Hepatocyte (in vitro differentiated cells): Measurements from ENCODE around the gene FNBP1L. TPM values are rescaled to one million over a fixed set of nuclear protein-coding genes. Genes with fewer than 3 reads are reported as not detected.

Source experiments
- DNase-seq: peaks from one replicate; pipeline ENCODE4 v3.0.0-alpha.2; 2016; ENCODE audit warnings: low spot score
- H2AFZ ChIP-seq: fragments of 200-600 bp; sonication (generic); 2 replicates; pipeline ENCODE4 v1.6.0; 2016; ENCODE audit warnings: antibody characterized with exemption, mild to moderate bottlenecking
- H3K27ac ChIP-seq: fragments of 200-600 bp; sonication (generic); 2 replicates; pipeline ENCODE4 v1.5.1; 2016; ENCODE audit warnings: mild to moderate bottlenecking
- H3K27me3 ChIP-seq: fragments of 200-600 bp; sonication (generic); 2 replicates; pipeline ENCODE4 v1.6.1; 2016
- H3K36me3 ChIP-seq: fragments of 200-600 bp; sonication (generic); replicated peaks from 2 replicates; pipeline ENCODE4 v1.5.1; 2016; ENCODE audit warnings: low read depth; ENCODE audit not compliant: insufficient read depth
- H3K4me1 ChIP-seq: fragments of 200-600 bp; sonication (generic); 2 replicates; pipeline ENCODE4 v1.5.1; 2016; ENCODE audit warnings: mild to moderate bottlenecking, moderate library complexity; ENCODE audit not compliant: insufficient read depth
- H3K4me2 ChIP-seq: fragments of 200-600 bp; sonication (generic); 2 replicates; pipeline ENCODE4 v1.6.0; 2016
- H3K4me3 ChIP-seq: fragments of 200-600 bp; sonication (generic); 2 replicates; pipeline ENCODE4 v1.5.1; 2016; ENCODE audit warnings: mild to moderate bottlenecking
- H3K79me2 ChIP-seq: fragments of 200-600 bp; sonication (generic); 2 replicates; pipeline ENCODE4 v1.6.0; 2017; ENCODE audit warnings: mild to moderate bottlenecking
- H3K9me2 ChIP-seq: fragments of 200-600 bp; sonication (generic); replicated peaks from 2 replicates; pipeline ENCODE4 v1.6.0; 2017; ENCODE audit warnings: mild to moderate bottlenecking; ENCODE audit not compliant: insufficient read depth
- H3K9me3 ChIP-seq: fragments of 200-600 bp; sonication (generic); 2 replicates; pipeline ENCODE4 v1.5.1; 2016; ENCODE audit warnings: low read depth, mild to moderate bottlenecking
- H4K20me1 ChIP-seq: fragments of 200-600 bp; sonication (generic); 2 replicates; pipeline ENCODE4 v1.6.0; 2016; ENCODE audit warnings: mild to moderate bottlenecking; ENCODE audit not compliant: insufficient read depth, poor library complexity, severe bottlenecking
- CTCF ChIP-seq: fragments of 200-600 bp; sonication (generic); IDR thresholded peaks from 2 replicates; pipeline ENCODE4 v1.5.1; 2016; ENCODE audit warnings: antibody characterized with exemption, mild to moderate bottlenecking; ENCODE audit not compliant: poor library complexity
- EZH2 ChIP-seq: fragments of 200-600 bp; sonication (generic); IDR thresholded peaks from 2 replicates; pipeline ENCODE4 v1.6.1; 2016; ENCODE audit warnings: antibody characterized with exemption, mild to moderate bottlenecking, borderline replicate concordance
- EZH2phosphoT487 ChIP-seq: fragments of 200-600 bp; sonication (generic); IDR thresholded peaks from one replicate; pipeline ENCODE4 v1.6.1; 2018; ENCODE audit warnings: antibody characterized with exemption, mild to moderate bottlenecking, low read depth, moderate library complexity; ENCODE audit not compliant: unreplicated experiment, severe bottlenecking
- WGBS: methylation state at CpG from one replicate; pipeline ENCODE4 v1.1.6; 2016; ENCODE audit warnings: low lambda C conversion rate; ENCODE audit errors: missing lambda C conversion rate; 5-methylcytosine and 5-hydroxymethylcytosine counted together
- polyA plus RNA-seq: library from polyadenylated mRNA; unstranded; fragments of >200 nt; fragmentation: Nextera tagmentation; extraction: Ambion mirVana; gene quantifications from 2 replicates; pipeline ENCODE4 v1.2.1, GENCODE V29; 2016
- total RNA-seq: library from RNA; depleted of rRNA; stranded (reverse); fragments of >200 nt; gene quantifications from 2 replicates; pipeline ENCODE4 v1.2.3, GENCODE V29; 2014

The FNBP1L gene
- total and polyA plus RNA-seq, 2 experiments from 2014 or later = 46.8 to 98.8 TPM

- peaks cover 92% of the 10 kb centered on the region for H4K20me1 ChIP-seq
- H3K79me2 ChIP-seq = peaks cover 100% of the 10 kb centered on the region
- no peak for DNase-seq
These were observed 42.4 kb downstream of the FNBP1L start for GRCh38 chr1:93490357-93490756.

DNA sequence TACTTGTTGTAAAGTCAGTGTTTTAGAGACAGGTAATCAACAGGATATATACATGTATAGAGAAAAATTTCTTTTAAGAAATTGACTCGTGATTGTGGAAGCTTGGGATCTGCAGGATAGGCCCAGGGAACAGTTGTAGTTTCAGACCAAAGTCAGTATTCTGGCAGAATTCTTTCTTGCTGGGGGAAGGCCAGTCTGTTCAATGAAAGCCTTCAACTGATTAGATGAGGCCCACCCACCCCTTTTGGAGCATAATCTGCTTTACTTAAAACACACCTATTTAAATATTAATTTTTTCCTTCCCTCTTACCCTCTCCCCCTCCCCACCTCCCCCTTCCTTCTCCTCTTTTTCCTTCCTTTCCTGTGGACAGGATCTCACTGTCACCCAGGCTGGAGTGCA is 48.0 kb downstream of the FNBP1L start:
- no peak overlapping the region for H3K4me3 ChIP-seq
- H3K27me3 ChIP-seq = no peaks in the 10 kb centered on the region
- 94% methylated on average over 1 of the region's 1 CpG for WGBS
- no peaks in the 10 kb centered on the region for H3K36me3 ChIP-seq
- H3K9me2 ChIP-seq = no peaks in the 10 kb centered on the region
- no peak overlapping the region for H3K27ac ChIP-seq
- H2AFZ ChIP-seq = no peak overlapping the region
- no peak for DNase-seq
- H4K20me1 ChIP-seq = peaks cover 81% of the 10 kb centered on the region
- peaks cover 100% of the 10 kb centered on the region for H3K79me2 ChIP-seq
- H3K9me3 ChIP-seq = no peaks in the 10 kb centered on the region
- no peak overlapping the region for H3K4me2 ChIP-seq
- no peaks in the 10 kb centered on the region for H3K4me1 ChIP-seq
- TF ChIP-seq EZH2phosphoT487 = no peak
- TF ChIP-seq CTCF = no peak
- no peak for TF ChIP-seq EZH2

More at GRCh38 chr1:93490357-93490756, 42.4 kb downstream of the FNBP1L start:
- Histone ChIP-seq H3K4me1 (no peaks in the 10 kb centered on the region), H3K9me2 (no peaks in the 10 kb centered on the region), H3K36me3 (no peaks in the 10 kb centered on the region), H2AFZ (no peak overlapping the region), H3K27ac (no peak overlapping the region), H3K4me2 (no peak overlapping the region), H3K4me3 (no peak overlapping the region), H3K9me3 (no peaks in the 10 kb centered on the region), H3K27me3 (no peaks in the 10 kb centered on the region)
- TF ChIP-seq EZH2phosphoT487 (no peak), EZH2 (no peak), CTCF (no peak)

- peaks cover 77% of the 10 kb centered on the region for H4K20me1 ChIP-seq
- H3K27me3 ChIP-seq = no peaks in the 10 kb centered on the region
- H3K4me1 ChIP-seq = peaks cover under 1% of the 10 kb centered on the region
- no peak overlapping the region for H2AFZ ChIP-seq
- no peaks in the 10 kb centered on the region for H3K9me2 ChIP-seq
- H3K9me3 ChIP-seq = no peaks in the 10 kb centered on the region
- no peak for TF ChIP-seq EZH2phosphoT487
- TF ChIP-seq CTCF = no peak
- no peak for TF ChIP-seq EZH2
- no peak for DNase-seq
- peaks cover 98% of the 10 kb centered on the region for H3K79me2 ChIP-seq
- no peak overlapping the region for H3K4me2 ChIP-seq
- WGBS = 98% methylated on average over 4 of the region's 4 CpGs
- H3K27ac ChIP-seq = no peak overlapping the region
- H3K4me3 ChIP-seq = no peak overlapping the region
- no peaks in the 10 kb centered on the region for H3K36me3 ChIP-seq
These were observed 48.6 kb downstream of the FNBP1L start for GRCh38 chr1:93496520-93496919.

GRCh38 chr1:93499075-93499474 is 51.2 kb downstream of the FNBP1L start:
- Histone ChIP-seq H3K79me2 (peaks cover 98% of the 10 kb centered on the region), H3K4me3 (no peak overlapping the region), H3K9me3 (no peaks in the 10 kb centered on the region), H3K27ac (no peak overlapping the region), H3K9me2 (no peaks in the 10 kb centered on the region), H2AFZ (no peak overlapping the region), H3K36me3 (no peaks in the 10 kb centered on the region), H3K4me2 (no peak overlapping the region), H4K20me1 (peaks cover 56% of the 10 kb centered on the region), H3K27me3 (no peaks in the 10 kb centered on the region), H3K4me1 (peaks cover 6% of the 10 kb centered on the region)
- TF ChIP-seq EZH2 = no peak
- no peak for TF ChIP-seq EZH2phosphoT487
- no peak for TF ChIP-seq CTCF
- no peak for DNase-seq
- 72% methylated on average over 2 of the region's 2 CpGs for WGBS
